ENCODE results near the gene LINGO3. TPM values are rescaled to one million over a fixed set of nuclear protein-coding genes. Genes with fewer than 3 reads are reported as not detected.
A peak's percentile ranks its signal among the peaks of the same experiment; 100 is the strongest.

The LINGO3 gene
- total RNA-seq, 1 experiment from 2014 or later = 0.08 TPM

DNA sequence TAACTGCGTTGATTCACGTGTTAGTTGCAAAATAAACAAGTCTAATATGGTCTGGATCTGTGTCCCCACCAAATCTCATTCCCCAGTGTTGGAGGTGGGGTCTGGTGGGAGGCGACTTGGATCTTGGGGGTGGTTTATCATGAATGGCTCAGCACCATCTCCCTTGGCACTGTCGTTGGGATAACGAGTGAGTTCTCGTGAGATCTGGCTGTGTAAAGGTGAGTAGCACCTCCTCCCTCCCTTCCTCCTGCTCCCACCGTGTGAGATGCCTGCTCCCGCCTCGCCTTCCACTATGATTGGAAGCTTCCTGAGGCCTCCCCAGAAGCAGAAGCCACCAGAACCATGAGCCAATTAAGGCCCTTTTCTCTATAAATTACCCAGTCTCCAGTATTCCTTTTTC, 30.8 kb downstream of the LINGO3 start:
- in situ Hi-C loops (cut with HindIII; ENCODE audit: low pct_unique_long_range_greater_than_20kb, low sequenced_read_pairs) = no loop called here
- DNase-seq (ENCODE audit: low read depth, low spot score) = no peak

DNA sequence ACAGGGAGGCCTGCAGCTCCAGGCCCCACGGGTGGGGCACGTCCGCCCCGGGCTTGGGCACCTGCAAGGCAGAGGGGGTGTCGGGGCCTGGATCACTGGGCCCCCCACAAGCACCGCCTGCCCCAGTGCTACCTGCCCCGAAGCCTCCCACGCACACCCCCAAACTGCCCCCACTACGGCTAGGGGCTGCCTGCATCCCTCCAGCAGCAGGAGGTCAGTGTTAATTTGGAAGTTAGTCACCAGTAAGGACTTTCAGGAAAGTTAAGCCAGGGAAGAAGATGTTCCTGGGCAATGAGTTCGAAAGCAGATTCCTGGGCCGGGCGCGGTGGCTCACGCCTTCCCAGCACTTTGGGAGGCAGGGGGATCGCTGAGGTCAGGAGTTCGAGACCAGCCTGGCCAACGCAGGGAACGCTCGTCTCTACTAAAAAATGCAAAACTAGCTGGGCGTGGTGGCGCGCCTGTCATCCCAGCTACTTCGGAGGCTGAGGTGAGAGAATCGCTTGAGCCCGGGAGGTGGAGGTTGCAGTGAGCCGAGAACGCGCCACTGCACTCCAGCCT, 31.4 kb downstream of the LINGO3 start:
- in situ Hi-C loops (cut with HindIII; ENCODE audit: low pct_unique_long_range_greater_than_20kb, low sequenced_read_pairs) = no loop called here
- no peak for DNase-seq (ENCODE audit: low read depth, low spot score)

DNA sequence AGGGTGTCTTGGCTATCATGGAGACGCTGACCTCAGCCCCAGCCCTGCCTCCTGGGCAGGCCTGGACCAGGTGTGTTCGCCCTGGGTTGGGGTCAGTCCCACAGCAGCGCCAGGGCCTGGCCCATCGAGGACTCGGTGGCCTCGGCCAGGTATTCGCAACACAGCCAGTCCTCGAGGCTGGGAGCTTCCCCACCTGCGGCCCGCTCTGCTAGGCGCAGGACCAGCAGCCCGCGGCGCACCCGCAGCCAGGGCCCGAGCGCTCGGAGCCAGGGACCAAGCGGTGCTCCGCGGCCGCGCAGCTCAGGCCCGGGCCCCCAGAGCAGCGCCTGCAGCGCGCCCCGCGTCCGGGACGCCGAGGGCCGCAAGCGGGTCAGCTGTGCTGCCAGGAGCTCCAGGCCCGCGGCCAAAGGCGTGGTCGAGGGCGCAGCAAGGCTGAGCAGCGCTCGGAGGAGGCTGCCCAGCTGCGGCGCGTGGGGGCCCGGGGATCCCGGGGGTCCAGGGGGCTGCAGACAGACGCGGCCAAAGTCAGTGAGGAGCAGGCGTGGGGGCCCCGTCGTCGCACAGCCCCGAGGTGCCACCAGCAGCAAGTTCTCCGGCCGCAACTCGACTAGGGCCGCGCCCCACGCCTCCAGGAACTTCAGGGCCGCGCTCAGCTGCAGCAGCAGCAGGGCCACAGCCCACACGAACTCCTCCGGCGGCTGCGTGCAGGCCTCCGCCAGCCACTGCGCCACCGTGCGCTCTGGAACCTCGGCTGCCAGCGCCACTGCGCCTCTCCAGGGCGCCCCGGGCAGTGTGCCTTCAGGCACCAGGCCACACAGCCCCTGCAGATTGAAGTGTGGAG, 32.1 kb downstream of the LINGO3 start:
- DNase-seq (ENCODE audit: low read depth, low spot score) = no peak
- in situ Hi-C loops (cut with HindIII; ENCODE audit: low pct_unique_long_range_greater_than_20kb, low sequenced_read_pairs) = no loop called here

DNA sequence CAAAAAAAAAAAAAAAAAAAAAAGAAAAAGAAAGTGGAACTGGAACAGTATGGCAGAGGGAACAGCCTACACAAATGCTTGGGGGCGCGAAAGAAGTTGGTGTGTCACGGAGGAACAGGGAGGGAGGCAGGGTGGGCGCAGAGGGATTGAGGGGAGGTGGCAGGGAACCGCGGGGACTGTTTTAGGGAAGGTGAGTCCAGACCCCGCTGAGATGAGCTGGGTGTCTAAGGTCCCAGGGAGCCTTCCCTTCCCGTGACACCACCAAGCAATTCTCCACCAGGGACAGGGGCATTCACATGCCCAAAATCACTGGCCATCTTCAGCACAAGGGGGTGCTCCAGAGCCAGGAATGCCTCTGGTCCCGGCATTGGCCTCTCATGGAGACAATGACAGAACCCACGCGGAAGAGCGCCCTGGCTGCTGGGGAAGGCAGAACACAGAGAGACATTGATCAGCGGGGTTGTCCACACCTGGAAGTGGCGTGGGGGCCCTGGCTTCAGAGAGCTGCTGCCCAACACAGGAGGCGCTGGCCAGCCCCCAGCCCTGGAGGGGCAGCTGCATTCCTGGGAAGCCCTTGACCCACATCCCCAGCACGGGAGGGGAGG, 32.9 kb downstream of the LINGO3 start:
- DNase-seq (ENCODE audit: low read depth, low spot score) = peak; percentile 72
- in situ Hi-C loops (cut with HindIII; ENCODE audit: low pct_unique_long_range_greater_than_20kb, low sequenced_read_pairs) = no loop called here

DNA sequence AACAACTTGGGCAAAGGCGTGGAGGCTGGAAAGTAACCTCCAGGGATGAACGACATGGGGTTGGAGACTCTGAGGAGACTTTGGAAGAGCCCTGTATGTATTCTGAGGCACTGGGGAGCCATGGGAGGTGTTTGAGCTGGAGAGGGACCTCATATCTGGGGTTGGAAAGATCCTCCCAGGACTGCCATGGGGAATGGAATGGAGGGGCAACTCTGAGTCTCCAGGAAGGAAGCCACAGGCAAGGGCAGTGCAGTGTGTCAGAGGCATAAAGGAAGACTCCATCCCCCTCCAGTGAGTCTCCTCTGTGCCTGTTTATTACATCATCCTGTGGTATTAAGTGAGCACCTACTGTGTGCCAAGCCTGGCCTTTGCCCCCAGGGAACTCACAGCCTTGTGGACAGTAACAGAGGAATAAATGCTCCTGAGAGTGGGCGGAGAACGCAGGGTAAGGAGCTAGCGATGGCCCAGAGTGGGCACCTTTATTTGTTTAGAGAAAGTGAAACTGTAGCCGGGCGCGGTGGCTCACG, 33.7 kb downstream of the LINGO3 start:
- in situ Hi-C loops (cut with HindIII; ENCODE audit: low pct_unique_long_range_greater_than_20kb, low sequenced_read_pairs) = no loop called here
- DNase-seq (ENCODE audit: low read depth, low spot score) = no peak

DNA sequence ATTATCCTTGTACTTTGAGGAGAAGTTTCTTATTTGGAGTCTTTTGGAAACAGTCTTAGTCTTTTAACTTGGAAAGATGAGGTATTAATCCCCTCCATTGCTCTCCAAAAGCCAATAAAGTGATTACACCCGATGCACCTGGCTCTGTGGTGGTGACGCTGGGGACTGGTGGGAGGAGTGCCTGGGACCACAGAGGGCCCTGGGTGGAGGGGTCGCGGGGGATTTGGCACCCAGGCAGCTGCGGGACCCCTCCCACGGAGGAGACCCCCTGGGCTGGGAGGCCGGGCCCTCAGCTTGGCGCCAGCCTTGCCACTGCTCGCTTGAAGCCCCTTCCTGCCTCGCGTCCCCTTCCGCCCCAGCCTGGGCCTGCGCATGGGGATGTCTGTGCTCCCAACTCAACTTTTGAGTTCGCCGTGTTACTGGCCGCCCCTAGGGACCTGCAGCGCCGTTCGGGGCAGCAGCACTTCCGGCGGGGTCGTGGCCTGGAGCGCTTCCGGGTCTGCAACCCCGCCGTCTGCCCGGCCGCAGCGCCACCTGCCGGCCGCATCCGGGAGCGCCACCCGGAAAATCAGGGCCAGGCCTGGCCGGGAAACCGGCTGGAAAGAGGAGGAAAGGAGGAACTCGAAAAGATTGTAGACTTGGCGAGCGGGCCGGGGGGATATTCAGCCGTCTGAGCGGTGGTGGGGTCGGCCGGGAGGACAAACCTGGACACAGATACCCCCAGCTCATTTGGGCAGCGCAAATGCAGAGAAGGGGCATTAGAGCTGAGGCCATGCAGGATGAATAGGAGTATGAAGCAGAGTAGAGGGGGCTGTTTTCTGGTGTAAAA, 34.4 kb downstream of the LINGO3 start:
- DNase-seq (ENCODE audit: low read depth, low spot score) = peak; percentile 78
- in situ Hi-C loops (cut with HindIII; ENCODE audit: low pct_unique_long_range_greater_than_20kb, low sequenced_read_pairs) = no loop called here

DNA sequence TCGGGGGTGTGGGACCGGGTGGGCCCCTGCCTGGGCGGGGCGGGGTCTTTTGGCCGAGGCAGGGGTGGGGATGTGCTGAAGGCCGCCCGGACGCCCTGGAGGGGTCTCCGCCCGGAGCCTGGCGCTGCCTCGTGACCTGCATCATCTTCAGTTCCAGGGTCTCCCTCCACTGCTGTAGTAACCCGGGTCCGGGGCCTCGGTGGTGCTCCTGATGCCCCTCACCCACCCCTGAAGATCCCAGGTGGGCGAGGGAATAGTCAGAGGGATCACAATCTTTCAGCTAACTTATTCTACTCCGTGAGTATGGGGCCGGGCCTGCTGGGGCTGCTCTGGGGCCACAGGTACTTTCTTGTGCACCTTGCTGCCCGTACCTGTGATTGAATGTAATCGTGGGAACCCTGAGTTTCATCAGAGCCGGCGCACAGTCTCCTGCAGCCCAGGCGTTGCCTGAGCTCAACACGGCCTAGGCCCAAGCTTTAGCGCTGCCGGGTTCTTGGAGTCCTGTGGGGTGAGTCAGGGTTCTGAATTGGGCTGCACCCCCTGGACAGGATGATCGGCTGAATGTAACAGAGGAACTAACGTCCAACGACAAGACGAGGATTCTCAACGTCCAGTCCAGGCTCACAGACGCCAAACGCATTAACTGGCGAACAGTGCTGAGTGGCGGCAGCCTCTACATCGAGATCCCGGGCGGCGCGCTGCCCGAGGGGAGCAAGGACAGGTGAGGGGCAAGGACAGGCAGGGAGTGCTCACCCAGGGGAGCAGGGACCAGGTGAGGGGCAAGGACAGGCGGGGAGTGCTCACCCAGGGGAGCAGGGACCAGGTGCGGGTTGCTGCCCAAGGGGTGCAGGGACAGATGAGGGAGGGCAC, 36.5 kb downstream of the LINGO3 start:
- peak; percentile 17 for DNase-seq (ENCODE audit: low read depth, low spot score)
- in situ Hi-C loops (cut with HindIII; ENCODE audit: low pct_unique_long_range_greater_than_20kb, low sequenced_read_pairs) = no loop called here

DNA sequence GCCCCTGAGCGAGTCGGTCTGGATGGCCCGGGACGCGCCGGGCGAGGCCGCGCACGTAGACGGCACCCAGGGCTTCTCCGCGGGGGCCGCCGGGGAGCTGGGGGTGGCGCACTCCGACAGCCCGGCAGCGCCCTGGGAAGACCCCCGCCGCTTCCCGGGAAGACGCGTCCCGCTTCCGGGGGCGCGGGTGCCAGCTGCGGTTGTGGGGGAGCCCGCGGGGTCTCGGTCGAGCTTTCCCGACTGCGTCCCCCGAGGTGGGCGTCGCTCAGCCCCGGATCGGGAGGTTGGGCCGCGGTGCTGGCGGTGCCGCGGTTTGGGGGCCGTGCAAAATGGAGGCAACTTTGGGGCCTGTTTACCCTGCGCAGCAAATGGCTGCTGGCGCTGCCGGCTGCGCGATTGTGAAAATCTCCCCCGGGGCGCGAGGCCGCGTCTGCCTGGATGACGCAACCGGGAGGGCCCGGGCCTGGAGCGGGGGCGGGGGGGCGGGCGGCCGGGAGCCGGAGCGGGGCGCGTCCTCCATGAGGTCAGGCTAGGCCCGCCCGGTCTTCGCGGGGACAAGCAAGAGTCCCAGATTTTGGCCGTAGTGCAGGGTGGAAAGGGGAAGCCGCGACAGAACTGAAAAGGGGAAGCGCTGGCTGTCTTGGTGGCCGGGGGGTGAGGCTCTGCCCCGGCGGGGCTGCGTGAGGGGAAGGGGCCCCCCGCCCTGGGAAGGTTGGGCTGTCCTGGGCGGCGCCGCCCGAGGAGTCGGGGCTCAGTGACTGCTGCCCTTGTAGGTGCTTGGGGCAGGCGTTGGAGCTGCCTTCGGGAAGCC, 37.3 kb downstream of the LINGO3 start:
- in situ Hi-C loops (cut with HindIII; ENCODE audit: low pct_unique_long_range_greater_than_20kb, low sequenced_read_pairs) = no loop called here
- DNase-seq (ENCODE audit: low read depth, low spot score) = peak; percentile 44

DNA sequence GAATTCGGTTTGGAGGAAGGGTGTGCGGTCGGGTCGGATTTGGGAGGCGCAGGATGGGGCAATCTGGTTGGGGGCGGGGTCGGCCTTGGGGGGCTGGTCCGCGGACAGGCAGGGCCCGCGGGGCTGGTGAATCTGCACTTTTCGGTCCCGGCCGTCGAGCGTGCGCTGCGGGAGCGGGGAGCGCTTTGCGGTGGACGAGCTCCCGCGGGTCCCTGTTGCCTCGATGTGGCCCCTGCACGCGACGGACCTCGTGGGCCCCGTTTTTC, 37.9 kb downstream of the LINGO3 start:
- DNase-seq (ENCODE audit: low read depth, low spot score) = no peak
- in situ Hi-C loops (cut with HindIII; ENCODE audit: low pct_unique_long_range_greater_than_20kb, low sequenced_read_pairs) = no loop called here

DNA sequence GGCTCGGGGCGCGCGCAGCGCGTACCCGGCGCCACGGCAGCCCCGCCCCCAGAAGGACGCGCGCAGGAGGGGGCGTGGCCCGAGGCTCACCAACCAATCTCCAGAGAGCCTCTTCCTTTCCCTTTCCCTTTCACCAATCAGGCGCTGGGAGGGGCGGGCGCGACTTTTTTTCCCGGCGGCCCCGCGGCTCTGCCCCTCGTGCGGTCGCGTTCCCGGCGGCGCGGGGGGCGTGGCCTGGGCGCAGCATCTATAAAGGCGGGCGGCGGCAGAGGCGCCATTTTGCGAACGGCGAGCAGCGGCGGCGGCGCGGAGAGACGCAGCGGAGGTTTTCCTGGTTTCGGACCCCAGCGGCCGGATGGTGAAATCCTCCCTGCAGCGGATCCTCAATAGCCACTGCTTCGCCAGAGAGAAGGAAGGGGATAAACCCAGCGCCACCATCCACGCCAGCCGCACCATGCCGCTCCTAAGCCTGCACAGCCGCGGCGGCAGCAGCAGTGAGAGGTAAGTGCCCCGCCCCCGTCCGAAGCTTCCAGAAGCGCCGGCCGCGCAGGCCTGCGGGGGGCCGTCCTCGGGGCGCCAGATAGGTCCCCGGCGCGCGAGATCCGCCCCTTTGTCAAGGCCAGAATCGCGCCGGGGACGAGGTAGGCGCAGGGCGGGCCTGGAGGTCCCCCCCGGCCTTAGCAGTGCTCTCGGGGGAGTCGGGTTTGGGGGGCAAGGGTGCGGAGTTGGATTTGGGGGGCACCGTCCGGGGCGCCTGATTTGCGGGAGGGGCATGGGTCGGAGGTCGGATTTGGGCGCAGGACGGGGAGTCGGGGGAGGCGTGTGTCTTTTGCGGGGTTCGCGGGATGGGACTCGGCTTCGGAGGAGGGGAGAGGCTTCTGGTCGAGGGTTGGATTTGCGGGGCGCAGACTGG, 38.5 kb downstream of the LINGO3 start:
- peak; percentile 93 for DNase-seq (ENCODE audit: low read depth, low spot score)
- in situ Hi-C loops (cut with HindIII; ENCODE audit: low pct_unique_long_range_greater_than_20kb, low sequenced_read_pairs) = no loop called here

DNA sequence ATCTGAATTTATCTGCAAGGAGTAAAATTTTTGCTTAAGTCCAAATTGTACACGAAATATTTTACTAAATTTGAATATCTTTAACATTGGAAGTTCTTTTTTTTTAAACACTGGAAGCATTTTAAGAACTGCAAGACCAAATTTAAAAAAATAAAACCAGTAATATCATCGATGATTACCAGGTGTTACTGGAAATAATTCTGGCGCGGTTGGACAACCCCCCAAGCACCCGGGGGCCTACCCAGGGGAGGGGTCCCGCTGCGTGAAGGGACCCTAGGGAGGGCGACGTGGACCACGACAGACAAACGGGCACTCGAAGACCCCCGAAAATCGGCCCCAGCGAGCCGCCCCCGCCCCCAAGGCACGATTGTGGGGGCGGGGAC, 39.1 kb downstream of the LINGO3 start:
- in situ Hi-C loops (cut with HindIII; ENCODE audit: low pct_unique_long_range_greater_than_20kb, low sequenced_read_pairs) = no loop called here

DNA sequence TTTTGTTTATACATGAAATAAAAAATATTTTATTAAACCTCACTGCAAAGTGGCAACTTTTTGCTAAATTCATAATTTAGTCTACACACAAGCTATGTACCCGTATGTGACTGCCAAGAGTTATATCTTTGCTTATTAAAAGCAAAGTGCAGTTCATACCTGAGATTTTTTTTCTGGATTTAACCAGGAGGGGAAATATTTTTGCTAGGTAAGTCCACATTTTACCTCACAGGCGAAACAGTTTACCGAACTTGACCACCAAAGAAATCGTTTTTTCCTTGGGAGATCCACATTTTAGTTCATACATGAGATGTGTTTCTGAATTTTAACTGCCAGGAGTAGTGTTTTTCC, 39.5 kb downstream of the LINGO3 start:
- in situ Hi-C loops (cut with HindIII; ENCODE audit: low pct_unique_long_range_greater_than_20kb, low sequenced_read_pairs) = no loop called here

More for the DNA sequence above, 39.1 kb downstream of the LINGO3 start:
- DNase-seq (ENCODE audit: low read depth, low spot score) = no peak

DNA sequence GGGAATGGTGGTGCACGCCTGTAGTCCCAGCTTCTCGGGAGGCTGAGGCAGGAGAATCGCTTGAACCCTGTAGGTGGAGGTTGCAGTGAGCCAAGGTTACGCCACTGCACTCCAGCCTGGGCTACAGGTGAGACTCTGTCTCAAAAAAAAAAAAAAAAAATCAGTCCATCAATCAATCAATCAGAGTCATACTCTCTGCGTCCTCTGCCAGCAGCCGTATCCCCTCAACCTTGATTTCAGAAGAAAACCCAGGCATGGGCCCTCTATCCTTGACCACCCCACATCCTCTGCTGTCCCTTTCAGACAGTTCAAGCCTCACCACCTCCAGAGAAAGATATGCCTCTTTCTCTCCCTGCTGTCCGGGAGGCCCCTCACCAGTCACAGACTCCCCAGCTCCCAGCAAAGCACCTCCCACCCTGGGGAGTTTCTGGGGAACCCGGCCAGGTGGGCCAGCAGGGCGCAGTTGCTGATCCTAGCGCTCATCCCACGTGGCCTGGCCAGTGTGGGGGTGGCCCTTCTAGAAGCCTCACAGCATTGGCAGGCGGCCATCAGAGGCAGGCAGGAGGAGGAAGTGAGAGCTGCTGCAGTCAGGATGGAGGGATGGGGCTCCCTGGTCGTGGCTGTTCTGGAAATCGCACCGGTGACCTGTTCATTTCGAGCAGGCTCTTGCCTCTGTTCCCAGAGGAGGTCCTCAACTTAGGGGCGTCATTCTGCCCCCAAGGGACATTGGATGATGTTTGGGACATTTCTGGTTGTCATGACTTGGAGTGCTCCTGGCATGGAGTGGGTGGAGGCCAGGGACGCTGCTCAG, 41.6 kb downstream of the LINGO3 start:
- in situ Hi-C loops (cut with HindIII; ENCODE audit: low pct_unique_long_range_greater_than_20kb, low sequenced_read_pairs) = no loop called here
- no peak for DNase-seq (ENCODE audit: low read depth, low spot score)

More for the DNA sequence above, 39.5 kb downstream of the LINGO3 start:
- DNase-seq (ENCODE audit: low read depth, low spot score) = no peak

DNA sequence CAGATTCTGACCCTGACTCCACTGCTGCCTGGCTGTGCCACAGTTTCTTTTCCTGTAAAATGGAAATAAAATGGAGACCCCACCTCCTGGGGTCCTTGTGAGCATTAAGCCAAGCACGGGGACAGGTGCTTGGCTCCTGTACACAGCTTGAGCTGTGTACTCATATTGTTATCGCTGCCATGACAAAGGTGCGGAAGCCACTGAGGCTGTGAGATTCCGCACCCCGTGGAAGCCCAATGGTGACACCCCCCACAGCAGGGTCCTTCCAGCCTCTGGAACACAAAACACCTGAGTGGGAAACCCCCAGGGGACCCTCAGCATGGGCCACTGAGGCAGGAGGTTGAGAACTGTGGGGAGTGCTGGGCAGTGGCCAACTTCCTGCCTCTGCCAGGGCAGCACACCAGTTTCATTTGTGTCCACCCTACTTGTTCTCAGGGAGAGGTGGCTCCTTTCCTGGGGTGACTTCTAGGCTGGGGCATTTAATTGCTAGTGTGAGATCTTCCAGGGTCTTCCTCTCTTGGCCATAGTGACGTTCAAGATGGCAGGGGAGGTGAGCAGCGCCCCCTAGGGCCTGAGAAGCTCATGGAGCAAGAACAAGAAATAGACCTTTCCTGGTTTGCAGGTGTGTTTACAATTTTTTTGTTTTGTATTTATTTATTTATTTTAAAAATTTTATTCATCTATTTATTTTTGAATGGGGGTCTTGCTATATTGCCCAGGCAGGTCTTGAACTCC, 46.3 kb downstream of the LINGO3 start:
- in situ Hi-C loops (cut with HindIII; ENCODE audit: low pct_unique_long_range_greater_than_20kb, low sequenced_read_pairs) = no loop called here
- DNase-seq (ENCODE audit: low read depth, low spot score) = peak; percentile 57

Measured in SK-MEL-5 (cell line).